Measurements from ENCODE around the gene RNASEL.

DNA sequence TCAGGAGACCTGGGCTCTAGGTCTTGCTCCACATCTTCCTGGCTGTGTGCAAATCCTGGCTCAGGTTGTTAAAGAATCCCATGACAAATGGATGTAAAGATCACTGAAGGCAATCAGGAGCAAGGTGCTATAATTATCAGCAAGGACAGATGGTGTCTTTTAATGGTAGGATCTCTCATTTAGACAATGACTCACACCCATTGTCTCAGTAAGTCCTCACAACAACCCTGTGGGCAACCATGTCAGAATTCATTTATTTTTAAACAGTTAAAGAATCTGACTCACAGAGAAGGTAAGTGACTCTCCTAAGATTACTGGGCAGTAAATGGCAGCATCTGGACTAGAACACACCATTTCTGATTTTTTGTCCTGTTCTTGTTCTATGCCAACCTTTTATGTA, 32.8 kb downstream of the RNASEL start:
- TF ChIP-seq GATA2 (IDR thresholded peaks at IDR 0.05; ENCODE audit: low read depth, low read length) (no peak), GATA3 (IDR thresholded peaks at IDR 0.05; ENCODE audit: low read depth, low read length) (no peak)

Measured in SH-SY5Y (cell line).